ENCODE data around the gene CFDP1. TPM values are rescaled to one million over a fixed set of nuclear protein-coding genes. Genes with fewer than 3 reads are reported as not detected.

Gene CFDP1
- total RNA-seq, 4 donors from 2014 or later, result 42.4 to 49.5 (median 44.0) TPM

- DNase-seq (ENCODE audit: extremely low spot score), result no peak
- Histone ChIP-seq H3K9me3 (no peaks in the 10 kb centered on the region), H3K36me3 (no peaks in the 10 kb centered on the region), H3K4me3 (peak overlapping the region in 1 of 4 donors; percentile 77), H3K27me3 (peaks cover 0 to 3% (median 0%) of the 10 kb centered on the region in 4 donors), H3K4me1 (peaks cover 16 to 45% (median 37%) of the 10 kb centered on the region in 4 donors), H3K27ac (replicated peaks in 1 of 4) (peak overlapping the region; percentile 14 to 92 (median 61))
- WGBS, result 11% methylated on average over 2 of the region's 2 CpGs
- TF ChIP-seq POLR2A (IDR thresholded peaks at IDR 0.05; ENCODE audit: low read depth) (no peak), POLR2AphosphoS5 (IDR thresholded peaks at IDR 0.05) (no peak), EP300 (IDR thresholded peaks at IDR 0.05) (no peak), CTCF (IDR thresholded peaks at IDR 0.05) (no peak)
- intact Hi-C loops (cut with DNase I), result loop anchor here (2.0 kb wide), 1 partner anchor 28 kb away; no protein-coding TSS in a partner anchor
Observed at GRCh38 chr16:75462806-75463205, 29.5 kb upstream of the CFDP1 start.

GRCh38 chr16:75461575-75461974, 28.3 kb upstream of the CFDP1 start:
- no peaks in the 10 kb centered on the region for H3K36me3 ChIP-seq
- no peak overlapping the region for H3K4me3 ChIP-seq
- H3K4me1 ChIP-seq, result peaks cover 16 to 45% (median 37%) of the 10 kb centered on the region in 4 donors
- WGBS, result 77% methylated on average over 2 of the region's 2 CpGs
- H3K9me3 ChIP-seq, result no peaks in the 10 kb centered on the region
- no peak for TF ChIP-seq POLR2A (IDR thresholded peaks at IDR 0.05; ENCODE audit: low read depth)
- no peak for TF ChIP-seq EP300 (IDR thresholded peaks at IDR 0.05)
- TF ChIP-seq POLR2AphosphoS5 (IDR thresholded peaks at IDR 0.05), result no peak
- no peak for TF ChIP-seq CTCF (IDR thresholded peaks at IDR 0.05)
- peaks cover 0 to 3% (median 0%) of the 10 kb centered on the region in 4 donors for H3K27me3 ChIP-seq
- H3K27ac ChIP-seq (replicated peaks in 1 of 4), result no peak overlapping the region
- DNase-seq (ENCODE audit: extremely low spot score), result no peak
- intact Hi-C loops (cut with DNase I), result no loop called here

GRCh38 chr16:75460446-75460845, 27.1 kb upstream of the CFDP1 start:
- DNase-seq (ENCODE audit: extremely low spot score), result no peak
- H3K36me3 ChIP-seq, result no peaks in the 10 kb centered on the region
- WGBS, result 22% methylated on average over 1 of the region's 1 CpG
- H3K4me1 ChIP-seq, result peaks cover 16 to 51% (median 37%) of the 10 kb centered on the region in 4 donors
- H3K9me3 ChIP-seq, result no peaks in the 10 kb centered on the region
- no peak overlapping the region for H3K4me3 ChIP-seq
- H3K27me3 ChIP-seq, result peaks cover 0 to 3% (median 0%) of the 10 kb centered on the region in 4 donors
- intact Hi-C loops (cut with DNase I), result no loop called here
- TF ChIP-seq POLR2A (IDR thresholded peaks at IDR 0.05; ENCODE audit: low read depth) (no peak), EP300 (IDR thresholded peaks at IDR 0.05) (no peak), CTCF (IDR thresholded peaks at IDR 0.05) (no peak), POLR2AphosphoS5 (IDR thresholded peaks at IDR 0.05) (no peak)
- no peak overlapping the region for H3K27ac ChIP-seq (replicated peaks in 1 of 4)

- no peak for TF ChIP-seq CTCF (IDR thresholded peaks at IDR 0.05)
- TF ChIP-seq EP300 (IDR thresholded peaks at IDR 0.05), result no peak
- no peak for TF ChIP-seq POLR2AphosphoS5 (IDR thresholded peaks at IDR 0.05)
- no peak for TF ChIP-seq POLR2A (IDR thresholded peaks at IDR 0.05; ENCODE audit: low read depth)
- intact Hi-C loops (cut with DNase I), result no loop called here
- Histone ChIP-seq H3K9me3 (no peaks in the 10 kb centered on the region), H3K4me3 (no peak overlapping the region), H3K27me3 (peaks cover 0 to 3% (median 0%) of the 10 kb centered on the region in 4 donors), H3K36me3 (no peaks in the 10 kb centered on the region), H3K27ac (replicated peaks in 1 of 4) (no peak overlapping the region), H3K4me1 (peaks cover 16 to 47% (median 36%) of the 10 kb centered on the region in 4 donors)
- WGBS, result 100% methylated on average over 3 of the region's 4 CpGs
- DNase-seq (ENCODE audit: extremely low spot score), result no peak
Observed at GRCh38 chr16:75459691-75460090, 26.4 kb upstream of the CFDP1 start.

- peaks cover 0 to 3% (median 0%) of the 10 kb centered on the region in 4 donors for H3K27me3 ChIP-seq
- peaks cover 22 to 53% (median 35%) of the 10 kb centered on the region in 4 donors for H3K4me1 ChIP-seq
- no peak overlapping the region for H3K27ac ChIP-seq (replicated peaks in 1 of 4)
- DNase-seq (ENCODE audit: extremely low spot score), result no peak
- H3K36me3 ChIP-seq, result no peaks in the 10 kb centered on the region
- 98% methylated on average over 2 of the region's 2 CpGs for WGBS
- no peaks in the 10 kb centered on the region for H3K9me3 ChIP-seq
- TF ChIP-seq CTCF (IDR thresholded peaks at IDR 0.05) (no peak), POLR2A (IDR thresholded peaks at IDR 0.05; ENCODE audit: low read depth) (no peak), EP300 (IDR thresholded peaks at IDR 0.05) (no peak)
- H3K4me3 ChIP-seq, result no peak overlapping the region
- intact Hi-C loops (cut with DNase I), result no loop called here
Observed at GRCh38 chr16:75458439-75458838, 25.1 kb upstream of the CFDP1 start.
